ES-I3 (cell line): Measurements from ENCODE around the gene CRHR1.
"Not testable (repeated sequence)": the region's sequence is repeated elsewhere in the genome, so short reads cannot be mapped to it uniquely, and the experiment has no call there.

Experiments
- H3K36me3 ChIP-seq: 2 replicates; pipeline ENCODE4 v1.6.1; 2013; ENCODE audit warnings: mild to moderate bottlenecking, low read length, control low read depth, moderate library complexity; ENCODE audit not compliant: insufficient read depth
- H3K4me1 ChIP-seq: 2 replicates; pipeline ENCODE4 v1.6.1; 2013; ENCODE audit warnings: mild to moderate bottlenecking, control low read depth, low read length; ENCODE audit not compliant: insufficient read depth
- H3K9ac ChIP-seq: 2 replicates; pipeline ENCODE4 v1.6.1; 2013; ENCODE audit warnings: low read depth, mild to moderate bottlenecking, low read length, moderate library complexity
- H3K9me3 ChIP-seq: 2 replicates; pipeline ENCODE4 v1.6.1; 2013; ENCODE audit warnings: mild to moderate bottlenecking, low read length, moderate library complexity; ENCODE audit not compliant: control insufficient read depth, insufficient read depth

Gene CRHR1

GRCh38 chr17:45784293-45784740, at the start of gene CRHR1:
TSS of gene CRHR1 (plus strand) at chr17:45784320. CDS start at chr17:45784545, 225 bp downstream.
- H3K36me3 ChIP-seq: no peaks in the 10 kb centered on the region
- peak within 1 kb of the TSS; percentile 68; the same call in 1 of the 2 replicates for H3K9ac ChIP-seq
- H3K9me3 ChIP-seq: no peaks in the 10 kb centered on the region
- peaks cover 8% of the 10 kb centered on the region for H3K4me1 ChIP-seq

GRCh38 chr17:45734598-45734997, 49.5 kb upstream of the CRHR1 start:
- H3K36me3 ChIP-seq: no peaks in the 10 kb centered on the region
- H3K4me1 ChIP-seq: no peaks in the 10 kb centered on the region
- no peaks in the 10 kb centered on the region for H3K9me3 ChIP-seq
- H3K9ac ChIP-seq: no peak overlapping the region

DNA sequence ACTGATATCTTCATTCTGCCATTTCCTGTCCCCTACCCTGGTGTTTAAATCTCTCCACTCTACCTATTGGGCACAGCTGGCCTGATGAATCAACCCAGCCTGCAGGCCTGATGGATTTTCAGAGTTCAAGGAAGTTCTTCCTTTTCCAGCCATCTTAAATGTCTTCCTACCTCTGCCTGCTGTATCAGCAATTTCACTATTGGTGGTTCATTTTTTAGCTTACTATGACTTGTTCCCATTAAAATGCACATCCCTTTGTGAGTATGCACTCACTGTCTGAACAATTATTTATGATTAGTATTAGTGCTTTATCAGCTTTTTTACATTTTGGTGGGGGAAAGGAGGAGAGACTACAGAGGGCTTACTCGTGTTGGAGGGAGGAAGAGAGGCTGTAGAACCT, 48.6 kb upstream of the CRHR1 start:
- H3K9ac ChIP-seq: no peak overlapping the region
- H3K9me3 ChIP-seq: no peaks in the 10 kb centered on the region
- H3K4me1 ChIP-seq: no peaks in the 10 kb centered on the region
- H3K36me3 ChIP-seq: no peaks in the 10 kb centered on the region

- Histone ChIP-seq H3K4me1 (no peaks in the 10 kb centered on the region), H3K9me3 (no peaks in the 10 kb centered on the region), H3K36me3 (no peaks in the 10 kb centered on the region), H3K9ac (no peak overlapping the region)
These were observed 44.3 kb upstream of the CRHR1 start for GRCh38 chr17:45739786-45740185.

GRCh38 chr17:45740553-45741330, 43.4 kb upstream of the CRHR1 start:
- Histone ChIP-seq H3K4me1 (0 out of 2 replicates have a peak, but pooled peaks cover 5% of the 10 kb centered on the region), H3K9me3 (no peaks in the 10 kb centered on the region), H3K9ac (peak overlapping the region; percentile 43), H3K36me3 (no peaks in the 10 kb centered on the region)

- no peak overlapping the region for H3K9ac ChIP-seq
- peaks cover 11% of the 10 kb centered on the region; the same call in 1 of the 2 replicates for H3K4me1 ChIP-seq
- H3K9me3 ChIP-seq: no peaks in the 10 kb centered on the region
These were observed 41.9 kb upstream of the CRHR1 start for GRCh38 chr17:45742251-45742650.

GRCh38 chr17:45743626-45744326, 40.3 kb upstream of the CRHR1 start:
- H3K9me3 ChIP-seq: no peaks in the 10 kb centered on the region
- H3K9ac ChIP-seq: no peak overlapping the region
- peaks cover 11% of the 10 kb centered on the region; the same call in 1 of the 2 replicates for H3K4me1 ChIP-seq
- H3K36me3 ChIP-seq: no peaks in the 10 kb centered on the region

More at GRCh38 chr17:45742251-45742650, 41.9 kb upstream of the CRHR1 start:
- no peaks in the 10 kb centered on the region for H3K36me3 ChIP-seq

DNA sequence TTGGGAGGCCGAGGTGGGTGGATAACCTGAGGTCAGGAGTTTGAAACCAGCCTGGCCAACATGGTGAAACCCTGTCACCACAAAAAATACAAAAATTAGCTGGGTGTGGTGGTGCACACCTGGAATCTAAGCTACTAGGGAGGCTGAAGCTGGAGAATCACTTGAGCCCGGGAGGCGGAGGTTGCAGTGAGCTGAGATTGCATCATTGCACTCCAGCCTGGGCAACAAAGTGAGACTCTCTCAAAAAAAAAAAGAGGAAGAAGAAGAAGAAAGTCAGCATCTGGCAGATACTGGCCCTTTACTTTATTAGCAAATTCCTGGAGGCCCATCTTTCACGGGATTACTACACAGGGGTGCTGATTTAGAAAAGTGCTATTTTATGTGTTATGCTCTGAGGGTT, 39.3 kb upstream of the CRHR1 start:
- H3K9ac ChIP-seq, H3K9me3 ChIP-seq, H3K36me3 ChIP-seq: not testable (repeated sequence)
- peaks cover 11% of the 10 kb centered on the region; the same call in 1 of the 2 replicates for H3K4me1 ChIP-seq

DNA sequence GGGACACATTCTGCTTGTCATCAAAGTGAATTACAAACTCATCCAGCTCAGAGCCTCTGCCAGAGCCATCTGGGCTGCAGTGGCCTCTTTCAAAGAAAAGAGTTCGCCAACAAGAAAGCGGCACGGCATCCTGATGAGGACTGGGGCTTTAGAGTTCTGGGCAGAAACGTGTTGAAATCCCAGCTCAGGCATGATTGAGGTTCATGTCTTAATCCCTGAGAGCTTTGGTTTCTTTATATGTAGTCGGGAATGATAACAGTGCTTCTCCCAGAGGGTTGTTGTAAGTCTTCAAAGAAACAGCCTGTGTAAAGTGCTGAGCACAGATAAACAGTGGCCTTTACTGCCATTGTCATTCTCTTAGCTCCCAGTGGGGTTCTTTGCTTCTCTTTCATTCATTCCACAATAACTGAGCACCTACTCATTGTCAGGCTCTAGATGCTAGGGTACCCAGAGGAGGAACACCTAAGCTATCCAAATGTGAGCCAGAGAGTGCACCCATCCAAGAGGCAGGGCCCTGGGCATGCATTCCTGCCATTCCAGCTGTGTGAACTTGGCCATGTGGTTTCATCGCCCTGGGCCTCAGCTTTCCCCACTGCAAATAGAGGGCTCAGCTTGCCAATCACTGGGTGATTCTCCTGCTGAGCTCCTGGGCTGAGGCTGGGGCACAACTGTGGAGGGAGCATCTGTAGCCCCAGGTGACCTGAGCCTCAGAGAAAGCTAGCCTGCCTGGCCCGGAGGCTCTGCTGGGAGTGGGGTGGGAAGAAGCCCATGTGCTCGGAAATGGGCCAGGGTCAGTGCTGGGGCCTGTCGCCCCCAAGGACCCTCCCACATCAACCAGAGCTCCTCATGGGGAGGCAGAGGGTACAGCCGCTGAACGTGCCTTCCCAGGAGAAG, 38.3 kb upstream of the CRHR1 start:
- Histone ChIP-seq H3K9me3 (no peaks in the 10 kb centered on the region), H3K36me3 (no peaks in the 10 kb centered on the region), H3K4me1 (peaks cover 11% of the 10 kb centered on the region; the same call in 1 of the 2 replicates), H3K9ac (no peak overlapping the region)

- Histone ChIP-seq H3K9ac (no peak overlapping the region), H3K4me1 (peaks cover 11% of the 10 kb centered on the region; the same call in 1 of the 2 replicates), H3K36me3 (no peaks in the 10 kb centered on the region), H3K9me3 (no peaks in the 10 kb centered on the region)
These were observed 36.2 kb upstream of the CRHR1 start for GRCh38 chr17:45747911-45748310.

GRCh38 chr17:45748731-45749310, 35.3 kb upstream of the CRHR1 start:
- Histone ChIP-seq H3K4me1 (peaks cover 11% of the 10 kb centered on the region; the same call in 1 of the 2 replicates), H3K9me3 (no peaks in the 10 kb centered on the region), H3K9ac (no peak overlapping the region), H3K36me3 (no peaks in the 10 kb centered on the region)

GRCh38 chr17:45749831-45750335, 34.2 kb upstream of the CRHR1 start:
- no peaks in the 10 kb centered on the region for H3K36me3 ChIP-seq
- no peaks in the 10 kb centered on the region for H3K9me3 ChIP-seq
- peaks cover 11% of the 10 kb centered on the region; the same call in 1 of the 2 replicates for H3K4me1 ChIP-seq
- no peak overlapping the region for H3K9ac ChIP-seq

- H3K36me3 ChIP-seq: no peaks in the 10 kb centered on the region
- no peaks in the 10 kb centered on the region for H3K9me3 ChIP-seq
- H3K9ac ChIP-seq: no peak overlapping the region
- H3K4me1 ChIP-seq: peaks cover 4% of the 10 kb centered on the region; the same call in 1 of the 2 replicates
These were observed 33.2 kb upstream of the CRHR1 start for GRCh38 chr17:45750779-45751440.
